NCI-H2171 treated with DMSO at 0.1 percent for 48 hours (cell line): Measurements from ENCODE around the gene PTPRT.

Source experiments
- DNase-seq: peaks from one replicate; lab custom pipeline; 2025; lab: John Stamatoyannopoulos, UW

The PTPRT gene

DNA sequence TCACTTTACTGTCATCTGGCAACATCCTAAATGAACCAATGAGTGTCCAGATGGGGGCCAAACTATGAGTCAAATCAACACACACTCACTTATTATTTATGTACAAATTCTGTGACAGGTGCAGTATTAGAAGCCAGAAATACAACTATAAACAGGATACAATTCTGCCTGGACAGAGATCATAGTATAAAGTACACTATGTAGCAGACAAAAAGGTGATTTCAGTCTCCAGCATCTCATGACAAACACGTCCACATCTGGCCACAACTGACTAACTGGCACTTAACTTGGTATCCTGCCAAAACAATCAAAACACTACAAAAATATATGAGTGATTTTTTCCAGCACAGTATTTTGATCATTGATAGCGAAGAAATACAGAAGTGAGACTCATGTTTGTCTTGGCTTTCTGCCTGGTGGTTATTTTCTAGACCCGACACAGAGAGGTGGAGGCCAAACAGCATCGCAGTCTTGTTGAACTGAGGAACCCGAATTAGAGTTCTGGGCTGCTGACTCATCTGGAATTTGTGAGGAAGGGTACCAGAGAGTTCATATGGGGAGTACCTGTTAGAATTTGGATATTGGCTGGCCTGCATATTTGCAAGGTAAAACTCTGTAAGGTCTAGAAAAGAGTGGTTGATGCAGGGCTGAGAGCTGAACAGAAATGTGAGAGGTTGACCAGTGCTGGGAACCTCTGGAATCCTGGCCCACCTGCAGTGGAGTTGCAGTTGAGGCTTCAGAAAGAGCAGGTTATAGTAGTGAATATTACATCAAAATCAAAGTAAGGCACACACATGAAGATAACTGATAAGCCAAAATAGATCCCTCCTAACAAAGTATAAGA is 475.2 kb downstream of the PTPRT start:
- DNase-seq, result no peak

DNA sequence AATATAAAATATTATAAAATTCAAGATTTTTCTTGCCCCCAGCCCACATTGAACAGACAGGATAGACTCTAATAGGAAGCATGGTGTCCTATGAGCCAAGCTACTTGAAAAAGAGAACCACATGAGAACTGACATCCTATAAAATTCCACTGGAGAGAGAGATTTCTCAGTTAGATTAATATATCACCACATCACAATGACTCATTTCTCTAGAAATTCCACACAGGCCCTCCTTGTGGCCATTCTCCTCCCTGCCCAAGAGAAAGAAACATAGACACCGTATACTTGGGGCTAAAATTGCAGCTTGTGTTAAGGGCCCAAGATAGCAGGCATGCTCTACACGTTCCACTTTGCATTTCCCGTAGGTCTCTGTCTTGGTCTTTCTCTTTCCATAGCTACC is 481.4 kb downstream of the PTPRT start:
- DNase-seq, result no peak

DNA sequence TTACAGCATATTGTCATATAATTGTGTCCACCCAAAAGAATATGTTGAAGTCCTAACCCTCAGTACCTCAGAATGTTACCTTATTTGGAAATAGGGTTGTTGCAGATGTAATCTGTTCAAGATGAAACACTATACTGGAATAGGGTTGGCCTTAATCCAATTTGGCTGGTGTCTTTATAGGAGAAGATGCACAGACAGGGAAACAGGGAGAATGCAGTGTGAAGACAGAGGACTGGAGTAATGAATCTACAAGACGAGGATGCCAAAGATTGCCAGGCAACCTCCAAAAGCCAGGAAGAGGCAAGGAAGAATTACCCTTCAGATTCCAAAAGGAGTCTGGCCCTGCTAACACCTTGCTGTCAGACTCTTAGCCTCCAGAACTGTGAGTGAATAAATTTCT is 482.9 kb downstream of the PTPRT start:
- DNase-seq, result peak; percentile 15

GRCh38 chr20:42705550-42705949 is 484.2 kb downstream of the PTPRT start:
- DNase-seq, result no peak

GRCh38 chr20:42703744-42704143 is 486.0 kb downstream of the PTPRT start:
- no peak for DNase-seq

GRCh38 chr20:42701948-42702347 is 487.8 kb downstream of the PTPRT start:
- no peak for DNase-seq

DNA sequence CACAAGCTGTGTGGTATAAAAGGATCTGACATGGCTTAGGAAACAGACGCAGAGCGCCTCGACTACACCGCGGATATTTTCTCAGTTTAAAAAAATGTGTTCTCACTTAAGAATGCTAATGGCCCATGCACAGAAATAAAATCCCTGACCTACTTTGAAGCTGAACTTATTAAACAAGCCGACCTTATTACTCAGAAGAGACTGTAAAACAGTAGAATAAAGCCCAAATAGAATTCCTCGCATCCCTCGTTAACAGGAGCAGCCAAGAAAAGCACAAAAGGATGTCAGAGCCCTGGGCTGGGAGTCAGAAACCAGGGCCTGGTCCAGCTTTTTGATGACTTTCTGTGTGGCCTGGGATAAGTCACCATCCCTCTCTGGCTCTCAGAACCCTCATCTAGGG is 489.3 kb downstream of the PTPRT start:
- no peak for DNase-seq

GRCh38 chr20:42697962-42698361 is 491.7 kb downstream of the PTPRT start:
- DNase-seq, result no peak

GRCh38 chr20:42690842-42691437 is 498.8 kb downstream of the PTPRT start:
- DNase-seq, result no peak

DNA sequence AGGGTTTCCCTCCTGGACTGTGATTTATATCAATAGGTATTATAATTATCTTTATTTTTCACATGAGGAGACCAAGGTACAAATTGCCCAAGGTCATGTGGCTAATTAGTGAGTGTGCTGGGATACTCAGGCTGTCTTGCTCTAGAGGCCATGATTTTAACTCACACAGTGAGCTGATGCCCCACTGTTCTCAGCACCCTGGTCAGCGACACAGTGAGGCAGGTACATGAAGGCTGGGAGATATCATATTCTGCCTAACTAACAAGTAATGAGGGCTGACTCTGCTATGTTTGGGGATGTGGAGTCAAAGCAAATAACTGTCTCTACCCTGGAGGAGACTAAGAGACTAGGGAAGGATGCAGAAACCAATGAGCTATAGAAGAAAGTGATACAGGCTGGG is 501.1 kb downstream of the PTPRT start:
- no peak for DNase-seq

DNA sequence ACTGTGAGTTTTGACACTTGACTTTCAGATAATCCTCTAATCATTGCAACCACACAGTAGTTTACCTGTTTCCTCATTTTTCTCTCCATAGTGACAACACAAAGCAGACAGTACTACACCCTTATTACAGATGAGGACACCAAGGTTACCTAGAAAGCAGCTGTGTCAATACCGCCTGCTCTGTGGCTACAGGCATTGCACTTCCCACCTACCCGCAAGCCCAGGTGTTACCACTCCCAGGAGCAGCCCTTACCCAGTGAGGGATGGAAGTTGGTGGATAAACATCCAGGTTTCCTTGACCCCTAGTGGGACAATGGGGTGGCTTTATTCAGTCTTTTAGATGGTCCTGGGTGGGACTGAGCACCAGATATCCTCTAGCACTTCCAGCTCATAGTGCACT is 503.6 kb downstream of the PTPRT start:
- no peak for DNase-seq

DNA sequence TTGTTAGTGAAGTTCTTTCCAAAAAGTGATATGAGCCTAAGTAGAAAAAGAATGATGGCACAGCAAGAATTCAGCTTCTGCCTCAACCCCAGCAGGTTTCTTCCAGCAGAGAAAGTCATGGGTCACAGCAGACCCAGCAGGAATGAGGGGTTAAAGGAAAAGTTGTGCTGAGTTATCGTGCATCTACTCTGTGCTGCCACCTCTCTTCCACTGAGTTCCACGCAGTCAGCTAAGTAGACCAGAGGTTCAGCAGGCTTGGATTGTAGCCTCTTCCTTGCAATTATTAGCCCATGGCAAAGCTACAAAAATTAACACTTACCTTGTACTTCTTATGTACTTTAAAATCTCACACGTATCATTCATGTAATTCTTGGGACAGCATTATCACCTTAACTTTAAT is 510.8 kb downstream of the PTPRT start:
- no peak for DNase-seq

GRCh38 chr20:42656130-42656529 is 533.6 kb downstream of the PTPRT start:
- DNase-seq, result no peak

GRCh38 chr20:42652266-42652665 is 537.4 kb downstream of the PTPRT start:
- DNase-seq, result no peak

- DNase-seq, result no peak
Observed at GRCh38 chr20:42650191-42650746, 539.4 kb downstream of the PTPRT start.

- DNase-seq, result no peak
Observed at GRCh38 chr20:42649748-42650147, 540.0 kb downstream of the PTPRT start.

DNA sequence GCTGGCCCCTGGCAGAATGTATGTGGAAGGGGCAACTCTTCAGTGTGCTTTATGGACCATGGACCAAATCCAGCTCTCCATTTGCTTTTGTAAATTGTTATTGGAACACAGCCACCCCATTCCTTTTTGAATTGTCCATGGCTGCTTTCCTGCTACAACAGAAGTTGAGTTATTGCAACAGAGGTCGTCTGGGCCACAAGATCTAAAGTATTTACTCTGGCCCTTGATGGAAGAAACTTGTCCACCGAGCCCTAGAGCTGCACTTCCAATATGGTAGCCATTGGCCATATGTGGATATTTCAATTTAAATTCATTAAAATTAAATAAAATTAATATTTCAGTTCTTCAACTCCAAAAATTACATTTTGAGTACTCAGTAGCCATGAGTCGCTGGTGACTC is 543.5 kb downstream of the PTPRT start:
- no peak for DNase-seq

DNA sequence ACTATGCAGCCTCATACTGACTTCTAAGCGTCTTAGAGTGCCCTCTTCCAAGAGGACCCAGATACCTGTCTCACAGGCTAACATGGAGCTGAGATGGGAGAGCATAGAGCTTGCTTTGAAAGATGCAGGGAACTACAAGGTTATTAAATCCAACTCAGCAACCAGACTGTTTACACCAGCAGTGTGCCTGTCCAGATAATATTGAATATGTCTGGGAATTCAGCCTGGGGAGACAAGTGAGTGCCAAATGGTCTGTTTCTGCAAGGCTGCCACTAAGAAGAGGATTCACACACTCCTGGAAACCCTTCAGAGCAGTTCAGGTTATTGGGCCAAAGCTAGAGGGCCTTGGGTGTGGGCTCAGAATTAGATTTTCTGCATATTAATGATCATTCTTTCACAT is 547.8 kb downstream of the PTPRT start:
- DNase-seq, result no peak

- DNase-seq, result no peak
Observed at GRCh38 chr20:42639140-42639539, 550.6 kb downstream of the PTPRT start.

DNA sequence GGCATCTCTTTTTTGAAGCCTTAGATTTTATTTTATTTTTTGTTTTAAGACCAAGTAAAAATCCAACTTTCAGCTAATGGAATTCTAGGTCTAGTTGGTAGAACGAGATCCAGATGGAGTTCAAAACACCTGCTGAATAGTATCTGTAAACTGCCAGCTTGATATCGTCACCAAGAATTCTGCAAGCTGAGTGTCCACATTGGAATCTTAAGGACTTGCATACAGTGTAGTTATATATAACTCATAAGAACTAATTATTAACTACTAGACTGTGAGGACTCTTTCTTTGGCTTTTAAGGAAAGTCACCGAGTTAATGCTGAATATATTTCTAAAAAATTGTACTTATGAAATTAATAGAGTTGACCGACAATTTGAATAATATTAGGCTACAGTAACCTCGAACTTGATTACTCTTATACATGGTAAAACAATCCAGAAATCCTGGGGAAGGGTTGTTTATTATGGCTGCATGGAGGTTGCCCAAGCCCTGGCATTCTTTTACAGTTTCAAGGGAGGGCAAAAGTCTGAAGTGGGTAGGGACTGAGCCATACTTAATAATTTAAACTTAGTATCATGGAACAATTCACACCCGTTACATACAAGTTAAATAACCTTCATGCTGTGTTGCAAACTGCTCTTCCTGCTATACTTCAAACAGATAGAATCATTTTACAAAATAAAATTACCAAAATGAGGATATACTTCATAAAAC is 553.9 kb downstream of the PTPRT start:
- no peak for DNase-seq

DNA sequence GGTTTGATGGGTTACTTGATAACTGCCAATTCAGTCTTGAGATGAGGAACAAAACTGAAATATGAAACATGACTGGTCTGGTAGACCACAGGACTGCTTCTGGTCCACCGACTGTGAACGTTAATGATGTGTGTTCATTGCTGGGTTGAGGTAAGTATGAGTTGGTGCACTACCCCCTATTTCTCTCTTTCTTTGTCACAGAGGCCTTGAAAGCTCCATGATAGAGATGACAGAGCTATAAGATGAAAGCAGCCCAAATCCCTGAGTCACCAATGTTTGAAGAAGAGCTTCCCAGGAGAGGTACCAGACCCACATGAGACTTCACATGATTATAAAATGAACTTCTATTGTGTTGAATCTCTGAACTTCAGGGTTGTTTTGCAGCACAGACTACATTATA is 555.5 kb downstream of the PTPRT start:
- DNase-seq, result no peak

GRCh38 chr20:42628683-42629082 is 561.0 kb downstream of the PTPRT start:
- DNase-seq, result no peak

DNA sequence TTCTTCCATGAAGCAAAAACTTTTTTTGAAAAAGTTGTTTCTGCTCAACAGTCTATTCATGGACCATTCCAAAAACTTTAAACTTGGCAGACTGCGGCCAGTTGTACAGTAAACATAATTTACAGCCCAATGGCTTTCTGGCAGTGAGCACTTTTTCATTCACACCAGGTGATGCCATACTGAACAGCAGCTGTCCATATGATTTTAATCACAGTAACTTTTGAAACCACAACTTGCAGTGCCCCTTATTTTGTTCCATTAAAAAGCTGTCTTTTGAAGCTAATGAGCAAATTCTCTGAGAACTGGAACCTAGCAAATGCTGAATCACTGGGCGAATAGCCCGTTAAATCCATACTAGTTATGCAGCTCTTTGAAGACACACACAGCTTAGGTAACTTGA is 576.6 kb downstream of the PTPRT start:
- no peak for DNase-seq
